COR-L47 (cell line): ENCODE measurements around the gene ZNF175.

ENCODE experiments used
- DNase-seq: peaks from one replicate; lab custom pipeline; 2025; lab: John Stamatoyannopoulos, UW

The ZNF175 gene

DNA sequence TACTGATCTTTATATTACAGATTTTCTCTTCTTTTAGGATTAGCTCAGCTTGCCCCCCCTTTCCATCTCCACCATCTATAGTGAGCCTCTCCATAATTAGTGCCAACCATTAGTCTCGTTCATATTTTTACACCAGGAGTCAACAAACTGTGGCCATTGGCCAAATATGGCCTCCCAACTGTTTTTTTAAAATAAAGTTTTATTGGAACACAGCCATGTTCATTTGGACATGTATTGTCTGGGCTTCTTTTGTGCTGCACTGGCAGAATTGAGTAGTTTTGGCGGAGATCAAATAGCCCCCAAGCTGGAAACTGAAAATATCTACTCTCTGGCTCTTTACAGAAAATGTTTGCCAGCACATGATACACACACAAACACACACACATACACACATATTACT is 18.4 kb downstream of the ZNF175 start:
- no peak for DNase-seq

- no peak for DNase-seq
Observed at GRCh38 chr19:51590441-51590840, 19.4 kb downstream of the ZNF175 start.

GRCh38 chr19:51592521-51592920 is 21.4 kb downstream of the ZNF175 start:
- DNase-seq: no peak

GRCh38 chr19:51593138-51593890 is 22.2 kb downstream of the ZNF175 start:
- DNase-seq: no peak

- DNase-seq: peak; percentile 95
Observed at GRCh38 chr19:51593969-51594773, 23.1 kb downstream of the ZNF175 start.

- peak; percentile 34 for DNase-seq
Observed at GRCh38 chr19:51594774-51595109, 23.7 kb downstream of the ZNF175 start.

- no peak for DNase-seq
Observed at GRCh38 chr19:51595190-51596175, 24.4 kb downstream of the ZNF175 start.

- DNase-seq: no peak
Observed at GRCh38 chr19:51598159-51598915, 27.3 kb downstream of the ZNF175 start.

DNA sequence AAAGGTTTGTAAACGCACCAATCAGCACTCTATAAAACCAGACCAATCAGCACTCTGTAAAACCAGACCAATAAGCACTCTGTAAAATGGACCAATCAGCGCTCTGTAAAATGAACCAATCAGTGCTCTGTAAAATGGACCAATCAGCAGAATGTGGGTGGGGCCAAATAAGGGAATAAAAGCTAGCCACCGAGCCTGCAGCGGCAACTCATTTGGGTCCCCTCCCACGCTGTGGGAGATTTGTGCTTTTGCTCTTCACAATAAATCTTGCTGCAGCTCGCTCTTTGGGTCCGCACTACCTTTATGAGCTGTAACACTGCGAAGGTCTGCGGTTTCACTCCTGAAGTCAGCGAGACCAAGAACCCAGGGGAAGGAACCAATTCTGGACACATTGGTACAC is 28.0 kb downstream of the ZNF175 start:
- no peak for DNase-seq

- no peak for DNase-seq
Observed at GRCh38 chr19:51600940-51601580, 30.0 kb downstream of the ZNF175 start.

DNA sequence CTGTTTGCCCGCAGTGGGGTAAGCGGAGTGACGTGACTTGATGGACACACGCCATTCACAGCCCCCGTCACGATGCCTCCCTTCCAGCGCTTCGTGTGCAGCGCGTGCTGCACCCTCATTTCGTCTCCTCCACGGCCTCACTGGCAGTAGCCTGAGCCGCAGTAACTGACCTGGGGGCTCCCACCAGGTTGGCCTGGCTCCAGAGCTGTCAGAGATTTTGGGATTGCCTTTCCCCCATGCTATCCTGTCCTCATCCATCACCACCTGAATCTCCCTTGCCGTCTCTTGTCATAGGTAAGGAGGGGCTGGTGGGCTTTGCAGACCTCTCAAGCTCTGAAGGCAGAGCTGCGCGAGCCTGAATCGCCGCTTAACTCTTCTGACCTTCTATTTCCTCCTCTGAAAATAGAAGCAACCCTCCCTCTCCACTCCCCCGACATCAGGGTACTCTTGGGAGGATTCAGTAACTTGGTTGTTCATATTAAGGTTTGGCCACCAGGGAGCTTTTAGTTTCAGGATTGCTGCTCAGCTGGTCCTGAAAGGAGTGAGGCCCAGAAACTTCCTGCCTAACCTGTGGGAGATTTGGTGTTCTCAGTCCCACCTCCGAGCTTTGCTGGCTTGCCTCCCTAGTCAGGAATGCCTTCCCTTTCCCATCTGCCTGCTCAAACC is 31.2 kb downstream of the ZNF175 start:
- DNase-seq: no peak

- DNase-seq: no peak
Observed at GRCh38 chr19:51607077-51607476, 36.0 kb downstream of the ZNF175 start.

DNA sequence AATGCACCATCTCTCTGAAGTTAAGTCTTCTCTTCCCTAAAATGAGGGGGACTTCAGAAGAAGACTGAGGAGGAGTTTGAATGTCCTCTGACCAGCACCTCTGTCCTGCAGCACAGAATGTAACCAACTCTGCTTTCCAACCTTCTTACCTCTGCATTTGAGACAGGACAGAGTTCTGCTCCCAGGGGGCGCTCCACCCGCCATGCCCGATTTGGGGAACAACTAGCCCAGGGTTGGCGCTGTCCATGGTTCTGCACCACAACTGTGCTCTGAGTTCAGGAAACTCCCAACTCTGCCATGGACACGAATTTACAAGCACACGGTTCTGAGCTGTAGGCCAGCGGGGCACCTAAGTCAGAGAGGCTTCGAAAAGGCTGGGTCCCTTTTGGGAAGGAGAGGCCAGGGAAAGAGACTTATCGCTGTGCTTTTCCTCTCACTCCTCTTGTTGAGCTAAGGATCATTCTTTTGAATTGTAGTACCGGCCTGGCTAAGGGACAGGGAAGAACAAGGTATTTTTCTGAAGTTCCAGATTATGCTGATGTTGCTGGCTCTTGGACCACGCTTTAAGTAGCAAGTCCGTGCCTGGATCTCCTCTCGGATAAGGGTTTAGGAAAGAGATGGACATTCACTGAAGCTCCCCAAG is 37.0 kb downstream of the ZNF175 start:
- no peak for DNase-seq

GRCh38 chr19:51610576-51610975 is 39.5 kb downstream of the ZNF175 start:
- DNase-seq: no peak

GRCh38 chr19:51614789-51615188 is 43.7 kb downstream of the ZNF175 start:
- no peak for DNase-seq

- no peak for DNase-seq
Observed at GRCh38 chr19:51615991-51616390, 44.9 kb downstream of the ZNF175 start.

DNA sequence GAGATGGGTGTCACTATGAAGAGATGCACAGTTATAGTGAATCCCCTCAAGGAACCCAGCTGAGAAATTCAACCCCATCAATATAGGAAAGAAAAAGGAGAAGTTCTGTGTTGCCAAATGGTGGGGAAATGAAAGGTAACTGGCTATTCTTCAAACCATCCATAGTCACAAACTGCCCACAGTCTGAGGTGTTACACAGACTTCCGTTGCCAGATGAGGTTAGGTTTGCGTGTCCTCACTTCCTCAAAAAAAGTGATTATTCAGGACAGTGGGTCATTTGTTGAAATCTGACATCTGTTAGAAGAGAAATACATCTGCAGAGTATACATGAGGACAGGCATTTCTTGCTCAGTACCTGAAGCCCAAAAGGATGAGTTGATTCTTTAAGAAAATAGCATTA is 50.1 kb downstream of the ZNF175 start:
- DNase-seq: no peak

- DNase-seq: no peak
Observed at GRCh38 chr19:51626675-51627074, 55.6 kb downstream of the ZNF175 start.

DNA sequence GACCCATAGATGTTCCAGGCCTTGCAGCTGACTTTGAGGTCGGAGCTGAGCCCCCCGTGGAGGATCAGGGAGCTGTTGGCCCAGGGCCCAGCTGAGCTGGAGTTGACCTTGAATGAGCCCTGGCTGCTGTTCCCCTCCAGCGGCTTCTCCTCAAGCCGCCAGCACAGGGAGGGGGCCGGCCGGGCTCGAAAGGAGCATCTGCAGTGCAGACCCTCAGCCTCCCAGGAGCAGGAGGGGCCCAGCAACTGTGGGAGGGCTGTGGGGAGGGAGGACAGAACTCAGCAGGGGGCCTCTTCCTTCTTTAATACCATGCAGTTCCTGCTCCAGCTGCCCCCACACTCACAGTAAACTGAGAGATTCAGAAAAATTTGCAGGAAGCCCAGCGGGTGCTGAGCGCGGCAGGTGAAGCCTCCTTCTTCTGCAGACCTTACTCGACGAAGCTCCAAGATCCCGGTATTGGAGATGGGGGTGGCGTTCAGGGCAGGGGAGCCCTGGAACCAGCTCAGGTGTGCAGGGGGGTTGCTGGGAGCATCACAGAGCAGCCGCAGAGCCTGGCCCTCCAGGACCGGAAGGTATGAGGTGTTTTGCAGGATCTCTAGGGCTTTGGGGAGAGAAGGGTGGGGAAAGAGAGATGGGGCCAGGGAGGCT is 56.5 kb downstream of the ZNF175 start:
- no peak for DNase-seq
